Tibial nerve (tissue), 4 donors: ENCODE data around the gene THPO.

Experiments
- EP300 ChIP-seq, 2 donors: sonication (generic); formaldehyde crosslinking; IDR thresholded peaks; one replicate each; pipeline ENCODE4 v1.6.1; 2017; ENCODE audit warnings: antibody characterized with exemption in 2 of 2, mild to moderate bottlenecking in 1 of 2
- POLR2A ChIP-seq, 2 donors: fragments of 450-650 bp; IDR thresholded peaks; one replicate each; pipeline ENCODE4 v1.6.1; 2017; ENCODE audit warnings: antibody characterized with exemption in 2 of 2, mild to moderate bottlenecking in 2 of 2, moderate library complexity in 2 of 2
- TF ChIP-seq, protein P1 (sequence below), 5 experiments: fragments of 200-600 bp in 3 of 5; fragments of 450-650 bp in 2 of 5; sonication (generic) in 3 of 5; IDR thresholded peaks; one replicate each; pipeline ENCODE4 v1.5.1; 2016 to 2019; ENCODE audit warnings: antibody characterized with exemption in 5 of 5, mild to moderate bottlenecking in 3 of 5, moderate library complexity in 2 of 5

- TF ChIP-seq, protein P1, sequence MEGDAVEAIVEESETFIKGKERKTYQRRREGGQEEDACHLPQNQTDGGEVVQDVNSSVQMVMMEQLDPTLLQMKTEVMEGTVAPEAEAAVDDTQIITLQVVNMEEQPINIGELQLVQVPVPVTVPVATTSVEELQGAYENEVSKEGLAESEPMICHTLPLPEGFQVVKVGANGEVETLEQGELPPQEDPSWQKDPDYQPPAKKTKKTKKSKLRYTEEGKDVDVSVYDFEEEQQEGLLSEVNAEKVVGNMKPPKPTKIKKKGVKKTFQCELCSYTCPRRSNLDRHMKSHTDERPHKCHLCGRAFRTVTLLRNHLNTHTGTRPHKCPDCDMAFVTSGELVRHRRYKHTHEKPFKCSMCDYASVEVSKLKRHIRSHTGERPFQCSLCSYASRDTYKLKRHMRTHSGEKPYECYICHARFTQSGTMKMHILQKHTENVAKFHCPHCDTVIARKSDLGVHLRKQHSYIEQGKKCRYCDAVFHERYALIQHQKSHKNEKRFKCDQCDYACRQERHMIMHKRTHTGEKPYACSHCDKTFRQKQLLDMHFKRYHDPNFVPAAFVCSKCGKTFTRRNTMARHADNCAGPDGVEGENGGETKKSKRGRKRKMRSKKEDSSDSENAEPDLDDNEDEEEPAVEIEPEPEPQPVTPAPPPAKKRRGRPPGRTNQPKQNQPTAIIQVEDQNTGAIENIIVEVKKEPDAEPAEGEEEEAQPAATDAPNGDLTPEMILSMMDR (IDR thresholded peaks at IDR 0.05), result no peak
- TF ChIP-seq POLR2A (IDR thresholded peaks at IDR 0.05) (no peak), EP300 (IDR thresholded peaks at IDR 0.05) (no peak)
These were observed 45.6 kb upstream of the THPO start for GRCh38 chr3:184423561-184423960.
